Measurements from ENCODE around the gene CNNM3.

Gene CNNM3

GRCh38 chr2:96832408-96832753, 16.3 kb downstream of the CNNM3 start:
- no peak overlapping the region for H3K9ac ChIP-seq (ENCODE audit: low read length)
- H3K4me2 ChIP-seq (ENCODE audit: low read depth, low read length, poor library complexity, severe bottlenecking), result no peak overlapping the region
- H3K79me2 ChIP-seq (ENCODE audit: insufficient read depth, low read length), result no peaks in the 10 kb centered on the region
- no peaks in the 10 kb centered on the region for H3K9me3 ChIP-seq (ENCODE audit: insufficient read depth, low read length)
- no peaks in the 10 kb centered on the region for H3F3A ChIP-seq (ENCODE audit: insufficient read depth)
- H2AFZ ChIP-seq (ENCODE audit: low read depth, low read length, severe bottlenecking), result no peak overlapping the region
- no peak for TF ChIP-seq EZH2phosphoT487 (conservative IDR thresholded peaks at IDR 0.05; ENCODE audit: low read length)
- TF ChIP-seq, protein P1, sequence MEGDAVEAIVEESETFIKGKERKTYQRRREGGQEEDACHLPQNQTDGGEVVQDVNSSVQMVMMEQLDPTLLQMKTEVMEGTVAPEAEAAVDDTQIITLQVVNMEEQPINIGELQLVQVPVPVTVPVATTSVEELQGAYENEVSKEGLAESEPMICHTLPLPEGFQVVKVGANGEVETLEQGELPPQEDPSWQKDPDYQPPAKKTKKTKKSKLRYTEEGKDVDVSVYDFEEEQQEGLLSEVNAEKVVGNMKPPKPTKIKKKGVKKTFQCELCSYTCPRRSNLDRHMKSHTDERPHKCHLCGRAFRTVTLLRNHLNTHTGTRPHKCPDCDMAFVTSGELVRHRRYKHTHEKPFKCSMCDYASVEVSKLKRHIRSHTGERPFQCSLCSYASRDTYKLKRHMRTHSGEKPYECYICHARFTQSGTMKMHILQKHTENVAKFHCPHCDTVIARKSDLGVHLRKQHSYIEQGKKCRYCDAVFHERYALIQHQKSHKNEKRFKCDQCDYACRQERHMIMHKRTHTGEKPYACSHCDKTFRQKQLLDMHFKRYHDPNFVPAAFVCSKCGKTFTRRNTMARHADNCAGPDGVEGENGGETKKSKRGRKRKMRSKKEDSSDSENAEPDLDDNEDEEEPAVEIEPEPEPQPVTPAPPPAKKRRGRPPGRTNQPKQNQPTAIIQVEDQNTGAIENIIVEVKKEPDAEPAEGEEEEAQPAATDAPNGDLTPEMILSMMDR (IDR thresholded peaks at IDR 0.05; ENCODE audit: insufficient read depth, low read length, poor library complexity, severe bottlenecking), result no peak
- H3K27me3 ChIP-seq (ENCODE audit: low read length), result no peaks in the 10 kb centered on the region
- no peaks in the 10 kb centered on the region for H4K20me1 ChIP-seq (ENCODE audit: low read depth, low read length)
- no peak overlapping the region for H3K4me3 ChIP-seq (ENCODE audit: insufficient read depth, low read length, poor library complexity, severe bottlenecking)
- no peak overlapping the region for H3K27ac ChIP-seq (ENCODE audit: low read depth, low read length)
- no peaks in the 10 kb centered on the region for H3K9me2 ChIP-seq (replicated peaks; ENCODE audit: insufficient read depth, low read length)
- 0 out of 2 replicates have a peak, but pooled peaks cover 3% of the 10 kb centered on the region for H3K36me3 ChIP-seq (ENCODE audit: low read length)

GRCh38 chr2:96832754-96833507, 16.9 kb downstream of the CNNM3 start:
- Histone ChIP-seq H3K4me2 (ENCODE audit: low read depth, low read length, poor library complexity, severe bottlenecking) (no peak overlapping the region), H3K9ac (ENCODE audit: low read length) (no peak overlapping the region), H3K9me3 (ENCODE audit: insufficient read depth, low read length) (no peaks in the 10 kb centered on the region), H4K20me1 (ENCODE audit: low read depth, low read length) (no peaks in the 10 kb centered on the region), H2AFZ (ENCODE audit: low read depth, low read length, severe bottlenecking) (no peak overlapping the region), H3K36me3 (ENCODE audit: low read length) (0 out of 2 replicates have a peak, but pooled peaks cover 3% of the 10 kb centered on the region), H3K9me2 (replicated peaks; ENCODE audit: insufficient read depth, low read length) (no peaks in the 10 kb centered on the region), H3K4me3 (ENCODE audit: insufficient read depth, low read length, poor library complexity, severe bottlenecking) (no peak overlapping the region), H3F3A (ENCODE audit: insufficient read depth) (no peaks in the 10 kb centered on the region), H3K27me3 (ENCODE audit: low read length) (no peaks in the 10 kb centered on the region), H3K79me2 (ENCODE audit: insufficient read depth, low read length) (no peaks in the 10 kb centered on the region), H3K27ac (ENCODE audit: low read depth, low read length) (no peak overlapping the region)
- no peak for TF ChIP-seq EZH2phosphoT487 (conservative IDR thresholded peaks at IDR 0.05; ENCODE audit: low read length)
- TF ChIP-seq, protein P1 (IDR thresholded peaks at IDR 0.05; ENCODE audit: insufficient read depth, low read length, poor library complexity, severe bottlenecking), result no peak

- Histone ChIP-seq H3K9ac (ENCODE audit: low read length) (no peak overlapping the region), H3K27ac (ENCODE audit: low read depth, low read length) (no peak overlapping the region), H4K20me1 (ENCODE audit: low read depth, low read length) (no peaks in the 10 kb centered on the region), H2AFZ (ENCODE audit: low read depth, low read length, severe bottlenecking) (no peak overlapping the region), H3K4me3 (ENCODE audit: insufficient read depth, low read length, poor library complexity, severe bottlenecking) (no peak overlapping the region), H3K9me3 (ENCODE audit: insufficient read depth, low read length) (no peaks in the 10 kb centered on the region), H3K27me3 (ENCODE audit: low read length) (no peaks in the 10 kb centered on the region), H3K9me2 (replicated peaks; ENCODE audit: insufficient read depth, low read length) (no peaks in the 10 kb centered on the region), H3K36me3 (ENCODE audit: low read length) (0 out of 2 replicates have a peak, but pooled peaks cover 3% of the 10 kb centered on the region), H3K4me2 (ENCODE audit: low read depth, low read length, poor library complexity, severe bottlenecking) (no peak overlapping the region), H3F3A (ENCODE audit: insufficient read depth) (no peaks in the 10 kb centered on the region), H3K79me2 (ENCODE audit: insufficient read depth, low read length) (no peaks in the 10 kb centered on the region)
- TF ChIP-seq EZH2phosphoT487 (conservative IDR thresholded peaks at IDR 0.05; ENCODE audit: low read length), result no peak
- TF ChIP-seq, protein P1 (IDR thresholded peaks at IDR 0.05; ENCODE audit: insufficient read depth, low read length, poor library complexity, severe bottlenecking), result no peak
Observed at GRCh38 chr2:96835830-96836229, 19.8 kb downstream of the CNNM3 start.
